Mesodermal cell (in vitro differentiated cells): ENCODE data around the gene GP1BB.

Experiments used
- H3K27ac ChIP-seq: 2 replicates; pipeline ENCODE4 v1.7.0; 2013; ENCODE audit warnings: mild to moderate bottlenecking, low read depth, low read length, moderate library complexity; ENCODE audit not compliant: severe bottlenecking
- H3K36me3 ChIP-seq: 2 replicates; pipeline ENCODE4 v1.7.1; 2013; ENCODE audit warnings: mild to moderate bottlenecking, low read length, moderate library complexity; ENCODE audit not compliant: control insufficient read depth, insufficient read depth
- H3K4me1 ChIP-seq: one replicate; pipeline ENCODE4 v1.7.1; 2013; ENCODE audit warnings: mild to moderate bottlenecking, low read length; ENCODE audit not compliant: insufficient read depth, control insufficient read depth, poor library complexity, severe bottlenecking
- H3K4me3 ChIP-seq: 2 replicates; pipeline ENCODE4 v1.7.0; 2013; ENCODE audit warnings: low read length, control low read depth, mild to moderate bottlenecking; ENCODE audit not compliant: insufficient read depth, poor library complexity, severe bottlenecking; ENCODE audit errors: extremely low read depth
- H3K9me3 ChIP-seq: 2 replicates; pipeline ENCODE4 v1.7.1; 2013; ENCODE audit warnings: mild to moderate bottlenecking, low read length, moderate library complexity; ENCODE audit not compliant: control insufficient read depth
- WGBS, 2 experiments: methylation state at CpG; one replicate each; pipeline ENCODE4 v1.1.5; 2013; ENCODE audit warnings: missing lambda C conversion rate in 2 of 2; ENCODE audit not compliant: insufficient coverage in 2 of 2; 5-methylcytosine and 5-hydroxymethylcytosine counted together

Gene GP1BB

GRCh38 chr22:19760058-19760950 is 37.0 kb downstream of the GP1BB start, which contains the start of gene TBX1:
Gene TBX1 (plus strand): TSS chr22:19760778. CDS start chr22:19760844, 66 bp downstream.
- Histone ChIP-seq H3K4me3 (no peak within 1 kb of the TSS), H3K4me1 (peaks cover 19% of the 10 kb centered on the region)
- WGBS, 2 experiments = 1% methylated on average over 29 to 41 of the region's 79 CpGs

GRCh38 chr22:19760951-19761724 is 37.8 kb downstream of the GP1BB start:
- no peaks in the 10 kb centered on the region for H3K36me3 ChIP-seq
- H3K9me3 ChIP-seq = no peaks in the 10 kb centered on the region
- H3K4me3 ChIP-seq = no peak overlapping the region
- peaks cover 20% of the 10 kb centered on the region for H3K4me1 ChIP-seq
- WGBS, 2 experiments = 2% methylated on average over 92 to 104 of the region's 117 CpGs
- H3K27ac ChIP-seq = no peak overlapping the region

More at GRCh38 chr22:19760058-19760950, 37.0 kb downstream of the GP1BB start, which contains the start of gene TBX1:
- H3K9me3 ChIP-seq = no peaks in the 10 kb centered on the region
- no peak within 1 kb of the TSS for H3K27ac ChIP-seq
- no peaks in the 10 kb centered on the region for H3K36me3 ChIP-seq

GRCh38 chr22:19761725-19762567 is 38.6 kb downstream of the GP1BB start:
- H3K9me3 ChIP-seq = no peaks in the 10 kb centered on the region
- no peak overlapping the region for H3K27ac ChIP-seq

GRCh38 chr22:19762568-19763457 is 39.5 kb downstream of the GP1BB start:
- Histone ChIP-seq H3K4me3 (no peak overlapping the region), H3K36me3 (no peaks in the 10 kb centered on the region), H3K9me3 (no peaks in the 10 kb centered on the region), H3K4me1 (peaks cover 24% of the 10 kb centered on the region), H3K27ac (no peak overlapping the region)
- WGBS, 2 experiments = 45 to 51% methylated on average over 30 to 34 of the region's 34 CpGs

More at GRCh38 chr22:19761725-19762567, 38.6 kb downstream of the GP1BB start:
- peaks cover 20% of the 10 kb centered on the region for H3K4me1 ChIP-seq
- no peaks in the 10 kb centered on the region for H3K36me3 ChIP-seq
- WGBS, 2 experiments = 25 to 29% methylated on average over 25 to 33 of the region's 33 CpGs
- no peak overlapping the region for H3K4me3 ChIP-seq

GRCh38 chr22:19763458-19764298 is 40.3 kb downstream of the GP1BB start:
- 47 to 49% methylated on average over 33 to 36 of the region's 39 CpGs for WGBS, 2 experiments
- Histone ChIP-seq H3K9me3 (no peaks in the 10 kb centered on the region), H3K4me3 (no peak overlapping the region), H3K4me1 (peaks cover 25% of the 10 kb centered on the region), H3K27ac (no peak overlapping the region), H3K36me3 (no peaks in the 10 kb centered on the region)

- Histone ChIP-seq H3K36me3 (no peaks in the 10 kb centered on the region), H3K9me3 (no peaks in the 10 kb centered on the region), H3K27ac (no peak overlapping the region), H3K4me1 (peaks cover 21% of the 10 kb centered on the region), H3K4me3 (no peak overlapping the region)
- 58 to 63% methylated on average over 9 to 15 of the region's 17 CpGs for WGBS, 2 experiments
Measured at GRCh38 chr22:19764299-19764593, 40.9 kb downstream of the GP1BB start.

GRCh38 chr22:19764636-19765476 is 41.5 kb downstream of the GP1BB start:
- no peaks in the 10 kb centered on the region for H3K36me3 ChIP-seq
- H3K27ac ChIP-seq = no peak overlapping the region
- H3K4me1 ChIP-seq = peaks cover 17% of the 10 kb centered on the region
- no peak overlapping the region for H3K4me3 ChIP-seq
- 21 to 28% methylated on average over 20 to 24 of the region's 25 CpGs for WGBS, 2 experiments
- H3K9me3 ChIP-seq = no peaks in the 10 kb centered on the region

GRCh38 chr22:19765477-19766239 is 42.3 kb downstream of the GP1BB start:
- no peaks in the 10 kb centered on the region for H3K9me3 ChIP-seq
- H3K4me3 ChIP-seq = no peak overlapping the region
- peaks cover 16% of the 10 kb centered on the region for H3K4me1 ChIP-seq
- 2% methylated on average over 51 to 74 of the region's 83 CpGs for WGBS, 2 experiments
- H3K27ac ChIP-seq = no peak overlapping the region
- no peaks in the 10 kb centered on the region for H3K36me3 ChIP-seq
